Naive thymus-derived CD8-positive, alpha-beta T cell (primary cell): ENCODE results near the gene WDR7. TPM values are rescaled to one million over a fixed set of nuclear protein-coding genes. Genes with fewer than 3 reads are reported as not detected.
A peak's percentile ranks its signal among the peaks of the same experiment; 100 is the strongest.
"Not testable (repeated sequence)": the region's sequence is repeated elsewhere in the genome, so short reads cannot be mapped to it uniquely, and the experiment has no call there.

Source experiments
- ATAC-seq, 2 donors: fragments of 150-1000 bp; cut with Tn5 transposase in 1 of 2; sonication (Bioruptor Pico), chemical (Tn5 transposase) in 1 of 2; 1 replicate in 1 of 2; 2 replicates in 1 of 2; pipeline ENCODE4 v1.10.0; 2021; ENCODE audit warnings: mild to moderate bottlenecking in 2 of 2, moderate library complexity in 2 of 2
- POLR2A ChIA-PET: fragments of 350-600 bp; sonication (Branson Sonifier 250); formaldehyde crosslinking; loops from one replicate; lab custom pipeline; 2021; ENCODE audit warnings: antibody characterized with exemption; lab: Charles Lee
- DNase-seq, 10 donors: peaks; one replicate each; pipeline versions ENCODE4 v3.0.0 to v3.0.0-alpha.2; 2020 to 2022
- H3K27ac Mint-ChIP-seq, 10 donors: one replicate each; pipeline ENCODE4 v1.8.0; 2020 to 2022; ENCODE audit warnings: mild to moderate bottlenecking in 10 of 10, mixed read lengths in 10 of 10, moderate library complexity in 4 of 10, inconsistent platforms in 1 of 10
- H3K27me3 Mint-ChIP-seq, 5 donors: one replicate each; pipeline ENCODE4 v1.8.0; 2021 to 2022; ENCODE audit warnings: mixed read lengths in 5 of 5
- H3K36me3 Mint-ChIP-seq, 3 donors: one replicate each; pipeline ENCODE4 v1.8.0; 2020 to 2022; ENCODE audit warnings: mixed read lengths in 3 of 3, mild to moderate bottlenecking in 2 of 3, inconsistent platforms in 1 of 3
- H3K4me1 Mint-ChIP-seq, 4 donors: one replicate each; pipeline ENCODE4 v1.8.0; 2021 to 2022; ENCODE audit warnings: mixed read lengths in 4 of 4
- H3K4me3 Mint-ChIP-seq, 10 donors: one replicate each; pipeline ENCODE4 v1.8.0; 2020 to 2022; ENCODE audit warnings: mild to moderate bottlenecking in 10 of 10, mixed read lengths in 10 of 10, moderate library complexity in 6 of 10, inconsistent platforms in 1 of 10
- H3K9me3 Mint-ChIP-seq, 9 donors: one replicate each; pipeline ENCODE4 v1.8.0; 2020 to 2022; ENCODE audit warnings: mixed read lengths in 9 of 9, mild to moderate bottlenecking in 3 of 9, inconsistent platforms in 1 of 9, moderate library complexity in 1 of 9
- polyA plus RNA-seq, 3 donors: library from polyadenylated mRNA; unstranded; fragments of 300-500 nt; fragmentation: Illumina TruSeq; gene quantifications; one replicate each; pipeline ENCODE4 v1.2.3, GENCODE V29; 2021
- total RNA-seq, 8 experiments: library from RNA in 2 of 8; stranded (reverse) in 2 of 8; gene quantifications; one replicate each; pipeline ENCODE4 v1.2.3 and lab custom pipeline; 2021 to 2026

The WDR7 gene
- total and polyA plus RNA-seq, 5 experiments from 2014 or later: 17.8 to 42.7 (median 27.1) TPM

- Mint-ChIP-seq H3K4me1 (peaks cover 22 to 46% (median 42%) of the 10 kb centered on the region in 4 donors), H3K27ac (peak overlapping the region; percentile 93 to 100 (median 99)), H3K36me3 (peaks cover 0 to 7% (median 0%) of the 10 kb centered on the region in 3 donors), H3K9me3 (no peaks in the 10 kb centered on the region), H3K4me3 (peak overlapping the region; percentile 96 to 100 (median 98)), H3K27me3 (peaks cover 0 to 4% (median 0%) of the 10 kb centered on the region in 5 donors)
- POLR2A ChIA-PET: interaction anchor here (2.0 to 3.1 kb wide), 2 partner anchors 8 to 11 kb away, joined by 5 to 38 read pairs; partner anchors contain the start of gene WDR7
- ATAC-seq: no peak
- no peak for DNase-seq
Measured at GRCh38 chr18:56639571-56639970, 11.6 kb upstream of the WDR7 start.

- POLR2A ChIA-PET: interaction anchor here (1.0 kb wide), 1 partner anchor 9 kb away, joined by 5 read pairs; the partner anchor contains the start of gene WDR7
- H3K36me3 Mint-ChIP-seq: no peaks in the 10 kb centered on the region
- H3K9me3 Mint-ChIP-seq: no peaks in the 10 kb centered on the region
- H3K4me3 Mint-ChIP-seq: no peak overlapping the region
- ATAC-seq (no peak), DNase-seq (no peak)
- no peak overlapping the region for H3K27ac Mint-ChIP-seq
- H3K4me1 Mint-ChIP-seq: peaks cover 15 to 29% (median 24%) of the 10 kb centered on the region in 4 donors
- peaks cover 0 to 4% (median 0%) of the 10 kb centered on the region in 5 donors for H3K27me3 Mint-ChIP-seq
Measured at GRCh38 chr18:56641714-56642337, 9.3 kb upstream of the WDR7 start.

GRCh38 chr18:56643381-56643780, 7.8 kb upstream of the WDR7 start:
- Mint-ChIP-seq H3K36me3 (no peaks in the 10 kb centered on the region), H3K4me1 (peaks cover 8 to 26% (median 16%) of the 10 kb centered on the region in 4 donors), H3K27me3 (peaks cover 0 to 2% (median 0%) of the 10 kb centered on the region in 5 donors), H3K4me3 (no peak overlapping the region), H3K27ac (no peak overlapping the region), H3K9me3 (no peaks in the 10 kb centered on the region)
- POLR2A ChIA-PET: no interaction called here
- DNase-seq (no peak), ATAC-seq (no peak)

- H3K27me3 Mint-ChIP-seq: no peaks in the 10 kb centered on the region
- H3K27ac Mint-ChIP-seq: no peak overlapping the region
- no peaks in the 10 kb centered on the region for H3K36me3 Mint-ChIP-seq
- DNase-seq: peak in 2 of 10 donors; percentile 40 to 43
- peak; percentile 44 for ATAC-seq
- peaks cover 0 to under 1% (median 0%) of the 10 kb centered on the region in 9 donors for H3K9me3 Mint-ChIP-seq
- POLR2A ChIA-PET: no interaction called here
- peaks cover 4 to 15% (median 5%) of the 10 kb centered on the region in 4 donors for H3K4me1 Mint-ChIP-seq
- H3K4me3 Mint-ChIP-seq: no peak overlapping the region
Measured at GRCh38 chr18:56645415-56646016, 5.6 kb upstream of the WDR7 start.

DNA sequence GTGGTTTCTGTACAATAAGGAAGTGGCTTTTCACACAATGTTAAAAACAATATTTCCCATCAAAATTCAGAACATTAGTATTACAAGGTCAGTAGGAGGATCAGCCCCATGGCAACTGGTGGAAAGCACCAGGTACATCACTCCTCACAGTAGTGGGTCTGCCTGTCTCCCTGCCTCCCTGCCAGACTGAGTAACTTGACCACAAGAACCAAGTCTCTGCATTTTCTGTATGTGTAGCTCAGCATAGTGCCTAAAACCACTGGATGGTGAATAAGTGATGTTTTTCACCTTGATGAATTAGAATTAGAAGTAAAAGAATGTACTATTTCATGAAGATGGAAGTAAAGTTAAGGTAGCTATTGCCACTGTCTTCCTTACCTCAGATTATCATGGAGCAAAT, 4.1 kb upstream of the WDR7 start:
- Mint-ChIP-seq H3K27ac (peak overlapping the region in 1 of 10 donors; percentile 15), H3K4me1 (peaks cover 11 to 28% (median 17%) of the 10 kb centered on the region in 4 donors), H3K9me3 (peaks cover 0 to 7% (median 0%) of the 10 kb centered on the region in 9 donors), H3K4me3 (no peak overlapping the region), H3K36me3 (no peaks in the 10 kb centered on the region), H3K27me3 (no peaks in the 10 kb centered on the region)
- DNase-seq (no peak), ATAC-seq (no peak)
- POLR2A ChIA-PET: no interaction called here

DNA sequence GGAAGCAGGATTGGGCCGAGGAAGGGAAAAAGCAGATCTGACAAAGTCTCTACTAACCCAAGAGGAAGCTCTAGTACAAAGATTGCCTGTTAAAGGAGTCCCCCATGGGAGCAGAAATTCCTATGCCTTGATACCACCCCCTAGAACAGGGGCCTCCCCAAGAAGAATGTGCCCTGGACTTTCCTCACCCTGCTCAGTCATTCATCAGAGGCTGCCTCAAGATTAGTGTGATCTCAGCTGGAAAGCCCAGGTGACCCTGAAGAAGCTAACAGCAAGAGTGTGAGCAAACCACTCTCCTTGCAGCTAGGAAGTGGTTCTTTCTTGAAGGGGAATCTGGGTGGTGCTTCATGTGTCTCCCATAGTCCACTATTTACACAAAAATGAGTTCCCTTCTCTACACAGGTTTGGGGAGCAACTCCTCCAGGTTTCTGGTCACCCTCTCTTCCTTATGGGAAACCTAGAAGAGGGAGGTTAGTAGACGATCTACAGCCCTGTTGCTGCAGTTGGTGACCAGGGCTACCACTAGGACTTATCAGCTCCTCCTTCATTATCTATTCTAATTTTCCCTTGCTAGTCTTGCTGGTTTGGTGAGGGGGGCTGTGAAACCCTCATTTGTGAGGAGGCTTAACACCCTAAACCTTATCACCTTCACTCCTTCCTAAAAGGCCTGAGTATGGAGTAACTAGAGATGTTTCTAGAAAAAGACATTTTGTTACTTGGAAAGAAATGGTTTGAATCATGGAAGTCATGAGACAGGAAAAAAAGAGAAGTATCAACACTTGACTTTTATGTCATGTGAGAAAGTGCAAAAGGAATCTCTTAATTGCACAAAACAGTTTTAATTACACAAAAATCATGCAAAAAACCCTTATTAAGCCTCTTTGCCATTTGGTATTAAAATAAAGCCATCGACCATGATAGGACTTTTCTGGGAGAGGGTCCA, 2.9 kb upstream of the WDR7 start:
- H3K4me1 Mint-ChIP-seq: peaks cover 15 to 39% (median 26%) of the 10 kb centered on the region in 4 donors
- peak overlapping the region in 1 of 10 donors; percentile 70 for H3K27ac Mint-ChIP-seq
- DNase-seq: no peak
- POLR2A ChIA-PET: interaction anchor here (1.0 kb wide), 1 partner anchor 9 kb away, joined by 5 read pairs; the partner anchor contains the start of gene TXNL1
- no peaks in the 10 kb centered on the region for H3K27me3 Mint-ChIP-seq
- ATAC-seq: no peak
- H3K4me3 Mint-ChIP-seq: no peak overlapping the region
- peaks cover 0 to 7% (median 0%) of the 10 kb centered on the region in 9 donors for H3K9me3 Mint-ChIP-seq
- no peaks in the 10 kb centered on the region for H3K36me3 Mint-ChIP-seq

DNA sequence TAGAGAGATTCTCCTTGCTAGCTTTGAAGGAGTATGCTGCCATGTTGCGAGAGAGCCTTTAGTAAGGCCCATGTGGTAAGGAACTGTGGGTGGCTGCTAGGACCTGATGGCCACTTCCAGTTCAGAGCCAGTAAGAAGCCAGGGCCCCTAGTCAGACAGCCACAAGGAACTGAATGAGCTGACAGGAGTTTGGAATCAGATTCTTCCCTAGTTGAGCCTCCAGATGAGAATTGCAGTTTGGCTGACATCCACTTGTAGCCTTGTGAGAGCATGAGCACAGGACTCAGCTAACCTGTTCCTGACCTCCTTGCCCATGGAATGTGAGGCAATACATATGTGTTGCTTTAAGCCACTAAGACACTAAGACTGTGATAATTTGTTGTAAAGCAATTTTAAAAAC, 1.2 kb upstream of the WDR7 start:
- POLR2A ChIA-PET: interaction anchor here (1.3 to 4.2 kb wide), 2 partner anchors 11 to 980 kb away, joined by 3 to 38 read pairs; partner anchors contain the start of gene TXNL1
- Mint-ChIP-seq H3K9me3 (peaks cover 0 to 7% (median 0%) of the 10 kb centered on the region in 9 donors), H3K27ac (peak overlapping the region in 6 of 10 donors; percentile 7 to 98 (median 66)), H3K36me3 (peaks cover 0 to 1% (median 0%) of the 10 kb centered on the region in 3 donors), H3K4me3 (peak overlapping the region in 7 of 10 donors; percentile 3 to 96 (median 90)), H3K27me3 (no peaks in the 10 kb centered on the region), H3K4me1 (peaks cover 21 to 57% (median 41%) of the 10 kb centered on the region in 4 donors)
- ATAC-seq: no peak
- no peak for DNase-seq

DNA sequence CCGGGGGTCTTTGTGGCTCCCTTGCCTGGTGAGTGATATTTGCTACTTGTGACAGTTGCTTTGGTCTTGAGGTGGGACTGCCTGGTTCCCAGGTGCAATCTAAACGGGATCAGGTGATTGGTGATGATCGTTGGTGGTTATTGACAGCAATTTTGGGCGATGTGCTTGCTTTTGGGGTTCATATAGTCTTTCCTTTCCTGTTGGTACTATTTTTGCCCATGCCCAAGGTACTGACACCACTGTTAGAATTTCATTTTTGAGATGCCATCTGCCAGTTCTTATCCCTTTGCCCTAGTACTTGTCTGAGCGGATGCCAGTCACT, 573 bp downstream of the WDR7 start:
- peak overlapping the region; percentile 89 to 99 (median 94) for H3K4me3 Mint-ChIP-seq
- ATAC-seq (no peak), DNase-seq (peak in 1 of 10 donors; percentile 1)
- H3K4me1 Mint-ChIP-seq: peaks cover 24 to 64% (median 54%) of the 10 kb centered on the region in 4 donors
- H3K27ac Mint-ChIP-seq: peak overlapping the region; percentile 92 to 98 (median 96)
- peaks cover 0 to 7% (median 0%) of the 10 kb centered on the region in 9 donors for H3K9me3 Mint-ChIP-seq
- peaks cover 0 to 4% (median 0%) of the 10 kb centered on the region in 3 donors for H3K36me3 Mint-ChIP-seq
- no peaks in the 10 kb centered on the region for H3K27me3 Mint-ChIP-seq
- POLR2A ChIA-PET: interaction anchor here (1.0 to 4.2 kb wide), 5 partner anchors 10 to 970 kb away, joined by 3 to 38 read pairs (median 7); partner anchors contain the start of genes NARS1 and TXNL1

DNA sequence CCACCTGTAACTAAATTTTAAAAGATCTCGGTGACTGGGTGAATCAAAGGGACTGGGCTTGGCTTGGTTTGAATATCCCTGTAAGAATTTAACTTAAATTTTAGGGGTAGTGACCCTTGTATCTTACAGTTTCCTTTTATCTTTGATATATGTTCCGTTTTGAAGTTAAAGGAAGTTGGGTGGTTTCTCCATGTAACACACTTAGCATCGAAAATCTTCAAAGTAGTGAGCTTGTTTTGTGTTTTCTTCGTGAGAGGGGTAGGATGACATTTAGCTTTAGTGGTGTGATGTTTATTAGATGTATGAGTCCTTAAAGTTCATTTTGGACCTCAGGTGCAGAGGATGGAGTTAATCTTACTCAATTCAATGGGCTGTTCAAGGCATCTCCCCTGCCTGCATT, 1.6 kb downstream of the WDR7 start:
- DNase-seq (peak in 2 of 10 donors; percentile 29 to 38), ATAC-seq (no peak)
- peaks cover 0 to 4% (median 1%) of the 10 kb centered on the region in 3 donors for H3K36me3 Mint-ChIP-seq
- peak overlapping the region; percentile 66 to 96 (median 90) for H3K27ac Mint-ChIP-seq
- no peaks in the 10 kb centered on the region for H3K27me3 Mint-ChIP-seq
- POLR2A ChIA-PET: interaction anchor here (4.2 kb wide), 1 partner anchor 14 kb away, joined by 38 read pairs; the partner anchor contains the start of gene TXNL1
- peaks cover 0 to 7% (median 0%) of the 10 kb centered on the region in 9 donors for H3K9me3 Mint-ChIP-seq
- peak overlapping the region; percentile 54 to 94 (median 72) for H3K4me3 Mint-ChIP-seq
- H3K4me1 Mint-ChIP-seq: peaks cover 24 to 56% (median 52%) of the 10 kb centered on the region in 4 donors

DNA sequence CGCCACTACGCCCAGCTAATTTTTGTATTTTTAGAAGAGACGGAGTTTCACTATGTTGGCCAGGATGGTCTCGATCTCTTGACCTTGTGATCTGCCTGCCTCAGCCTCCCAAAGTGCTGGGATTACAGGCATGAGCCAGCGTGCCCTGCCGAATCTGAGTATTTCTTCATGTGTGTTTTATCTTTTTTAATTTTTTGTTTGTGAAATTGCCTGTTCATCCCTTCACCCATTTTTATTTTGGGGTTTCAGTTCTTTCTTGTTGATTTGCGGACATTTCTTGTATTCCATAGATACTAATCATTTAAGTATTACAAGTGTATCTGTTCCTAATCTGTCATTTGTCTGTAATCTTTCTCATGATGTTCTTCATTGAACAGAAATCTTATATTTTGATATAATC, 3.1 kb downstream of the WDR7 start:
- H3K36me3 Mint-ChIP-seq, H3K27me3 Mint-ChIP-seq, POLR2A ChIA-PET, ATAC-seq, H3K9me3 Mint-ChIP-seq, DNase-seq: not testable (repeated sequence)
- Mint-ChIP-seq H3K27ac (peak overlapping the region in 9 of 10 donors; percentile 10 to 95 (median 56)), H3K4me3 (peak overlapping the region in 6 of 10 donors; percentile 20 to 62 (median 40)), H3K4me1 (peaks cover 26 to 59% (median 57%) of the 10 kb centered on the region in 4 donors)

GRCh38 chr18:56658261-56658660, 7.1 kb downstream of the WDR7 start:
- no peak overlapping the region for H3K27ac Mint-ChIP-seq
- H3K27me3 Mint-ChIP-seq: no peaks in the 10 kb centered on the region

GRCh38 chr18:56659111-56659510, 8.0 kb downstream of the WDR7 start:
- H3K4me1 Mint-ChIP-seq: peaks cover 23 to 60% (median 53%) of the 10 kb centered on the region in 4 donors
- POLR2A ChIA-PET: no interaction called here
- H3K4me3 Mint-ChIP-seq: no peak overlapping the region
- peaks cover 4 to 16% (median 7%) of the 10 kb centered on the region in 3 donors for H3K36me3 Mint-ChIP-seq
- peak overlapping the region in 1 of 10 donors; percentile 43 for H3K27ac Mint-ChIP-seq
- no peak for DNase-seq
- H3K27me3 Mint-ChIP-seq: no peaks in the 10 kb centered on the region
- no peak for ATAC-seq
- H3K9me3 Mint-ChIP-seq: peaks cover 0 to under 1% (median 0%) of the 10 kb centered on the region in 9 donors

More at GRCh38 chr18:56658261-56658660, 7.1 kb downstream of the WDR7 start:
- Mint-ChIP-seq H3K36me3 (peaks cover 4 to 16% (median 7%) of the 10 kb centered on the region in 3 donors), H3K9me3 (peaks cover 0 to 2% (median 0%) of the 10 kb centered on the region in 9 donors), H3K4me1 (peaks cover 26 to 65% (median 58%) of the 10 kb centered on the region in 4 donors), H3K4me3 (no peak overlapping the region)
- ATAC-seq (no peak), DNase-seq (no peak)
- POLR2A ChIA-PET: no interaction called here
